Fibroblast of skin of left quadriceps (primary cell): ENCODE results near the gene NUDT5.
"Not testable (repeated sequence)": the region's sequence is repeated elsewhere in the genome, so short reads cannot be mapped to it uniquely, and the experiment has no call there.

ENCODE experiments used
- DNase-seq, 2 experiments: peaks; one replicate each; pipeline ENCODE4 v3.0.0-alpha.2; 2013; ENCODE audit warnings: low read depth in 2 of 2

Gene NUDT5

DNA sequence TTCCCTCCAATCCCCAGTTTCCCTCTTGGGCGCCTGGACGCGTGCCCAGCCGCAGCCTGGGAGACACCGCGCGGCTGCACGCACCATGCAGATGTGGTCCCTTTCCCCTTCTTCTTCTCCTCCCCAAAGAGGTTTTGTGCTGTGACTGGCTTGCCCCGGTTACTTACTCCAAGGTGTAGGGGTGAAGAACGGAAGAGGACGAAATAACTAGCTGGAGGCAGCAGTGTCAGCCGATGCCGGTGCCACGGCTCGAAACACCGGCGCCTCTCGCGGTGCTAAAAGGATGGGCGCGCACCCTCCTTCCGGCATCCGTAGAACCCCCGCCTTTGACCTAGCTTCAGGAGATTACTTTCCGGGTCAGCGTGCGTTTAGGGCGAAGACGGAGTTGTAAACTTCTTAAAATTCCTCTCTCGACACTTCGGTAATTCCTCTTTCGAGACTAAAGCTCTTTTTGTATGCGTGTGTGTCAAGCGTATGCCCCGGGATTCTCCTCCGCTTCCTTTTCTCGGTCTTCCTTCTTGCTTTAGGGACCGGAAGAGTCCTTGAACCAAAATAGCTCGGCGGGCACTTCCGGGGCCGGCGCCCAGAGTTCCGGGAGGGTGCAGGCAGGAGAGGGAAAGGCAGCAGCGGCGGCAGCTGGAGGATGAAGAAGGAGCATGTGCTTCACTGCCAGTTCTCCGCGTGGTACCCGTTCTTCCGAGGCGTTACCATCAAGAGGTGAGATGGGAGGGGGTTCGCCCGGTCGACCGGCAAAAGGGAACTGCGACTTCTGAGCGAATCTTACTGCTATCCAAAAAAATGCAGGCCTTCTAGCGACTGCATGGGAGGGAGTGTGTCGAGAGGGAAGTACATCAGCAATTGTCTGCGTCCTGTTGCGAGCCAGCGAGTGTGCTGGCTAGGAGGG, at the start of gene NUDT5, which contains the start of gene CDC123:
TSS of gene NUDT5 (minus strand) at position 289 of the 904 bp plus-strand sequence. CDS start 9,600 bp downstream, outside the sequence.
TSS of gene CDC123 (plus strand) at position 586 of the 904 bp plus-strand sequence. CDS start at position 644, 58 bp downstream.
- peak; percentile 74 to 78 for DNase-seq

DNA sequence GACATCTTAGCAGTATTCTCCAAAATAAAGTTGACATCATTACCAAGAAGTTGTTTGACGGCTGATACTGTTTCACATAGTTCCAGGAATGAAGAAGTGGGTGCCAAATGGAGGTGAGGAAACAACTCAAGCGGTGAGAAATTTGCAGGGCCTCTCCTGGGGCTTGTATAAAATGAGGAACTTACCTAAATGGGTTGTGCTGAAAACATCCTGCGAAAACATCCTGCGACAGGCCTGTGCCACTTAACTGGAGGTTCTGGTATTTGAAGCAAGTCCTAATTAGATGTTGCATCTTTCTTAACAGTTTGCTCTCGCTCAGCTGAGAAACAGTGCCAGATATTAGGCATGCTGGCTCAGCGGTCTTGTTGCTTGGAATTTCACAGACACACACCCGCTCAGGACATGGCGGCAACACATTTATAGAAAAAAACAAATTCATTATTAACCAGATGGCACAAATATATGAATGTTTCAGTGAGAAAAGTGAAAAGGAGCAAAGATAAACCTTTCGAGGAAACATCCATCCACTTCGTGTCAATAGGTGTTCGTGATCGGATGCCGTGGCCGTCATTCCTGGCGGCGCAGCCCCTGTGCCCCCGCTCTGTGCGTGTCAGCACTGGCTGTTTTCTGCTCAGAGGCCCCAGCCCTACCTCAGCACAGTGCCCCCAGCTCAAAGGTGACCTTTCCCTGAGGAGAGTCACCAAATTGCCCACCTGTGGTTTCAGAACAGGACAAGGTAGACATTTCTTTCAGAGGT, 48.4 kb upstream of the NUDT5 start:
- DNase-seq: no peak

DNA sequence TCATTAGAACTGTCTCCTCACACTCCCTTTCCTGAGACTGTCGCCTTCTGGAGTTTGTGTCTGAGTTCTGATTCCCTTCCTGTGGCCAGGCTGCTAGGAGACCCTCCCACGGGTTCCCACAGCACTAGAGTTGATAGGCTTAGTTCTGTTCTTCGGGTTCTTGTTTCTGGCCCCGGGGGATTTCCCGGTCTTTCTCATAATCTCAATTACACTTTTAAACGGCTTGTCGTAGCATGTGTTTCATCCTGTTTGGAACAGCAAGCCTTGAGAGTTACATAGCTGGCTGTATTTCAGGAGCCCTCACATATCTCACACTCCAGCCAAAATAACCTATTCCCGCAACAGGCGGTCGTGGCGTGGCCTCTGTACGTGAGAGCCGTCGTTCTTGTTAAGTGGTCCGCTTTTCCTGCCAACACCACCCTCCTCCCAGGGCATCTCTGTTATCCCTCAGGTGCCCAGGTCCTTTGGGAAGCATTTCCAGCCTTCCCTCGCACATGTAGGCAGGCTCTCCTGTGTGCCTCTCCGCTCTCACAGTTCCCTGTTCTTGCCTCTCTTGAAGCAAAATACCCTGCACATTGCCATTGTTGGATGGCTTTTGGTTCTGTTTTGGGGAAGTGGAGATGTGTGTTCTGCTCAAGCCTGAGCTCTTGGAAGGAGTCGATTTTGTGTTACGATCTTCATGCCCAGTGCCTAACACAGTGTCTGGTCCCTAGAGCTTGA, 46.3 kb upstream of the NUDT5 start:
- DNase-seq: no peak

DNA sequence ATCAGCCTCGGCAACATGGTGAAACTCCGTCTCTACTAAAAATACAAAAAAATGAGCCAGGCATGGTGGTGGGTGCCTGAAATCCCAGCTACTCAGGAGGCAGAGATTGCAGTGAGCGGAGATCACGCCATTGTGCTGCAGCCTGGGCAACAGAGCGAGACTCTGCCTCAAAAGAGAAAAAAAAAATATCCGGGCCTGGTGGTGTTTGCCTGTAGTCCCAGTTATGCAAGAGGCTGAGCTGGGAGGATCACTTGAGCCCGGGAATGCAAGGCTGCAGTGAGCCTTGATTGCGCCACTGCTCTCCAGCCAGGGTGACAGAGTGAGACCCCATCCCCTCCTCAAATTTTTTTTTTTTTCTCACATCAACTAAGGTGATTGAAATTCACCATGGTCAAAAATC, 43.1 kb upstream of the NUDT5 start:
- DNase-seq: no peak

DNA sequence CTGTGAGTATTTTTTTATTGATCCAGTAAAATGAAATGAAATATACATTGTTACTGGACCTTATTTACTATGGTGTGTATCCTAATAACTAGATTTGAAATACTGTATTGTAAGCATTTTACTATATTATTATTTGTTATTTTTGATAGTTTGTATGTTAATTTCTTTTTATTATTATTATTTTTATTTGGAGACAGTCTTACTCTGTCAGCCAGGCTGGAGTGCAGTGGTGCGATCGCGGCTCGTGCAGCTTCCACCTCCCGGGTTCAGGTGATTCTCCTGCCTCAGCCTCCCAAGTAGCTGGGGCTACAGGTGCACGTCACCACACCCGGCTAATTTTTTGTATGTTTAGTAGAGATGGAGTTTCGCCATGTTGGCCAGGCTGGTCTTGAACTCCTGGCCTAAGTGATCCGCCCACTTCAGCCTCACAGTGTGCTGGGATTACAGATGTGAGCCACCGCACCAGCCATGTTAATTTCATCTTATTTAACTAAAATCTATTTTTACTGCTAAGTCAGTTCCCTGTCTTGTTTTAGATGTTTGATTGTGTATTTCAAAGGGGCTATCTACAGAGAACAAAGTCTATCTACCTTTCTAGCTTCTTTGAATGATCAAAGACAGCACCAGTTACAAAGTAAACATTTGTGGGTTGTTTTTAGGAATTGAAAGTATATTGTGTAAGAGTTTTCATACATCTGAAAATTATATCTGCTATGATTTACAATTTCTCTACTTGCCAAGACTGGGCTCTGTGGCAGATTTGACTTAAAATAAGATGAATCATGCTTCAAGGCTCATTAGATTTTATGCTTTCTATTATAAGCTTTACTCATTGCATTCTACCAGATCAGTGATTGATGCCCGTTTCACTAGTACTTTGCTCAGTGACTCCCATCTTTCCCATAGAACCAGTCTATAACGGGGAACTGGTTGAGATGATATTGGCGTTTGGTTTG, 41.9 kb upstream of the NUDT5 start:
- no peak for DNase-seq

DNA sequence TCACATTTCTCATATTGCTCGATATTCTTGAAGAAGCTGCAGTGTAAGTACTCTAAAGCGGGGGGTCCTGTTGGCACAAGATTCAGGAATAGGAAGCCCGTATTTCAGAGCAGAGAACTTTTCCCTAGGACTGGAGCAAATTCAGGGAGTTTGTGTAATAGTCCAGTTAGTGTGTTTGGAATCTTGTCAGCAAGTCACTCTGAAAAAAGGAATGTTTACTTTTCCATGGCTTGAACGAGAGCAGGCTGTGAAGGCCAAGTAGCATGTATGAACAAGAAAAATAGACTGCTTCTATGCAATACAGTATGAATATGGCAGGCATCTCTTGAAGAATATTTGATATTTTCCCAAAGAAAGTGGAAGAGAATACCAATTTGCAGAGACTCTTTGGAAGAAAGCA, 40.1 kb upstream of the NUDT5 start:
- no peak for DNase-seq

DNA sequence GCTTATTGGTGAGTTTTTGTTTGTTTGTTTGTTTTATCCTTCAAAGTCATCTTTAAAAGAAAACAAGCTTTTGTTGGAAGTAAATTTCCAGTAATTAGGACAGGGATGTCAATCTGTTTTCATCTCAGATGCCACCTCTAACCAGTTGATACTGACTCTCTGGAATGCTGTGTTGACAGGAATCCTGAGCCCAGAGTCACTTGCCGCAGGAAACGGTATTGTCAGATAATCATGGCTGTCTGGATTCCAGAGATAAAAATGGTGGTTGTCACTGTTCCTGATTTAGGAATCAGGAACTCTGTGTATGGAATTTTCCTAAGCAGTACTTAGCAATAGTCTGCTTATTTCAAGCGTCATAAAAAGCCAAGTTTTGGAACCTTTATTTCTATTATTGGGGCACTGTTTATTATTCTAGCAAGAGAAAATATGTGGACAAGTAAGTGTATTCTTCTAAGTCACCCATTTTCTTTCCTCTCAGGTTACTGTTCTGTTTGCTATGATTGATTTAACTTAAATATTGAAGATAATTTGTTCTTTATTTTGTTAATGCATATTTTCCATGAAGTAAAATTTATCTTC, 39.5 kb upstream of the NUDT5 start:
- no peak for DNase-seq

DNA sequence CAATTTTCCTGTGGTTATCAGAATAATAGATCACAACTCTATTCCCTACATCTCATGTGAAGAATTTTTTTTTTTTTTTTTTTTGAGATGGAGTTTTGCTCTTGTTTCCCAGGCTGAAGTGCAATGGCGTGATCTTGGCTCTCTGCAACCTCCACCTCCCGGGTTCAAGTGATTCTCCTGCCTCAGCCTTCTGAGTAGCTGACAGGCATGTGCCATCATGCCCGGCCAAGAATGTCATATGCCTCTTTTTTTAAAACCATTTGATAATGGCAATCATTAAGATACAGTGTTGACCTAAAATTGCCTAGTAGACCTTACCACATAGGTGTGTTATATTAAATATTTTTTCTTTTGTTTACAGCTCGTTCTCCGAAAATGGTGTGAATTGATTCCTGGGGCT, 39.0 kb upstream of the NUDT5 start:
- DNase-seq: not testable (repeated sequence)

DNA sequence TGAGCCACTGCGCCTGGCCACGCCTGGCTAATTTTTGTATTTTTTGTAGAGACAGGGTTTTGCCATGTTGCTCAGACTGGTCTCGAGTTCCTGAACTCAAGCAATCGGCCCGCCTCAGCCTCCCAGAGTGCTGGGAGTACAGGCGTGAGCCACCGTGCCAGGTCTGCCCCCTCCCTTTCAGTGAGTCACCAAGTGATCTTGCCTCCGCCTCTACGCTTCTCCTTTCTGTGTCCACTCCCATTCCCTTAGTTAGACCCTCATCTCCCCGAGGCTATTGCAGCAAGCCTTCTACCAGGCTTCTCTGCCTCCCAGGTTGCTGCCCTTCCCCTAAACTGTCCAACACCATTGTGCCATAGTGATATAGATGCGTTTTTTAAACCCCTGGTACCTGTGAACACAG, 33.2 kb upstream of the NUDT5 start:
- no peak for DNase-seq

DNA sequence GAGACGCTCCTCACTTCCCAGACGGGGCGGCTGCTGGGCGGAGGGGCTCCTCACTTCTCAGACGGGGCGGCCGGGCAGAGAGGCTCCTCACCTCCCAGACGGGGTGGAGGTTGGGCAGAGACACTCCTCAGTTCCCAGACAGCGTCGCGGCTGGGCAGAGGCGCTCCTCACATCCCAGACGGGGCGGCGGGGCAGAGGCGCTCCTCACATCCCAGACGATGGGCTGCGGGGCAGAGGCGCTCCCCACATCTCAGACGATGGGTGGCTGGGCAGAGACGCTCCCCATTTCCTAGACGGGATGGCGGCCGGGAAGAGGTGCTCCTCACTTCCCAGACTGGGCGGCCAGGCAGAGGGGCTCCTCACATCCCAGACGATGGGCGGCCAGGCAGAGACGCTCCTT, 30.7 kb upstream of the NUDT5 start:
- not testable (repeated sequence) for DNase-seq

DNA sequence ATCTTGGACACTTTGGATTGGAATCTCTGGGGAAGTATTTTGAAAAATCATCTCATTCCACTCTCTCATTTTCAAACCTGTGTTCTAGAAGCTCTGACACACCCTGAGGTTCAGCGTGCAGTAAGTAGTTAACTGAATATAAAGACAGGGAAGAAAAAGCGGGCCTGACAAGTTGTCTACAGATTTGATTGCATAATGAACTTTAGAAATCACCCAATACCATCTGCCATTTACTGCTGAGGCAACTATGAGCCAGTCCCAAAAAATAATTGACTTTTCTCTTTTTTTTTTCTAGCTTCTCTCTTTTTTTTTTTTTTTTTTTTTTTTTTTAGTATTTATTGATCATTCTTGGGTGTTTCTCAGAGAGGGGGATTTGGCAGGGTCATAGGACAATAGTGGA, 29.8 kb upstream of the NUDT5 start:
- DNase-seq: no peak

DNA sequence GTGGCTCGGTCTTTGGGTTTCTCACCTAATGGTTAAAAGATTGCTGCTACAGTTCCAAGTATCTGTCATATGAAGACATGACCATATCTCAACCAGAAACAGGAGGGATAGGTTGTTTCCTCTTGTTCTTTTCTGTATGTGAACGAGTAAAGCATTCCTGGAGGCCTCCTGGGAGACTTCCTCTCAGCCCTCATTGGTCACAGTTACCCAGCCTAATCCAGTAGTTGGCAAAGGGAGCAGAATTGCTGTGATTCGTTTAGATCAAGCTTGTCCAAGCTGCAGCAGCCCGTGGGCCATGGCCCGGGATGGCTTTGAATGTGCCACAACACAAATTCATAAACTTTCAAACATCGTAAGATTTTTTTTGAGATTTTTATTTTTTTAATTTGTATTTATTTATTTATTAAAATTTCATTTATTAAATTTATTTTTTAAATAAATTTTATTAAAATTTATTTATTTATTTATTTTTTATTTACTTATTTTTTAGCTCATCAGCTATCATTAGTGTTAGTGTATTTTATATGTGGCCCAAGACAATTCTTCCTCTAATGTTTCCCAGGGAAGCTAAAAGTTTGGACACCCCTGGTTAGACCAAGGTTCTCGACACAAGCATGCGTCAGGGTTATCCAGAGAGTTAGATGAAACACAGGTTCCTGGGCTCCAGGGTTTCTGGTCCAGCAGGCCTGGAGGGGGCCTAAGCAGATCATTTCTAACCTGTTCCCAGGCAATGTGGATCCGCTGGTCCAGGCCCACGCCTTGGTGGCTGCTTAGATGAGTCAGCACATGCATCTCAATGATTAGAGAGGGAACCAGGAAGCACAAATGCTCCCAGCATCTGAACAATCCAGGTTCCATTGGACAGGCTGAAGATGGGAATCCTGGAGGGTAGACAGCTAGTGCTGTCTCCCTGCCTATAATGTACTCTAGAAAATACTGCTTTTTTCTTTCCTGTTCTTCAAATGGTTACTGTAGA, 25.9 kb upstream of the NUDT5 start:
- no peak for DNase-seq

DNA sequence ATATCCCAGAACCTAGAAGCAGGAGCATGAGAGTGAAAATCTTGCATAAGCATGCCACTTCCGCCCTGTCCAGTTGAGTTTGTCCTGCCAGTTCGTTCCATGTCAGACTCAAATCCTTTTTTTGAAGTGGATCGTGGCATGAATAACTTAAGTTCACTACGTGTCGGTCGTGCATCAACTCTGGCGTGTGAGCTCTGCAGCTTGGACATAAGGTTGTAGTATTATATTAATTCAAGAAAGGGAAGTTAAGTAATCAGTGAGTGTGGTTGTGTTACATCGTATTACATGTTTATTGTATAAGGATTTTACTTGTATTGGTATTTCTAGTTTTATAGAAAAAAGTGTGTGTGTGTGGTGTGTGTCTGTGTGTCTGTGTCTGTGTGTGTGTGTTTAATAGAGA, 23.3 kb upstream of the NUDT5 start:
- no peak for DNase-seq

DNA sequence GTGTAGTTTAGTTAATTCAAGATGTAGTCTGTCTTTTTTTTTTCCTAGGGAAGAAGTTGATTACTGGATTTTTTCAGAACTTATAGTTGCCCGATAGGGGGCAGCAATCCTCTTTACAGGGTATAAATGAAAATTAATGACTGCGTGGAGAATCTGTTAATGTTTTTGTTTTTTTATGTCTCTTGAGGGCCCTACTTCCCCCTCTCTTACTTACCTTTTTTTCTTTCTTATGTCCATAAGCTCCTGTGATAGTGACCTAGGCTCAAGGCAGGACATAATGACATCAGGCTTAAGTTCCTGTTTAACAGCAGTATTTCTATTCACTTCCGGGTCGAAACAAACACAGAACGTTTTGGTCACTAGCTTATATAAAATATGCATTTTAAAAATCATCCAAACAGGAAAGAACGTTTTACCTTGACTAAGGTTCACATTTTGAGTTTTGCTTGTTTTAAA, 19.1 kb upstream of the NUDT5 start:
- peak; percentile 55 to 65 for DNase-seq

DNA sequence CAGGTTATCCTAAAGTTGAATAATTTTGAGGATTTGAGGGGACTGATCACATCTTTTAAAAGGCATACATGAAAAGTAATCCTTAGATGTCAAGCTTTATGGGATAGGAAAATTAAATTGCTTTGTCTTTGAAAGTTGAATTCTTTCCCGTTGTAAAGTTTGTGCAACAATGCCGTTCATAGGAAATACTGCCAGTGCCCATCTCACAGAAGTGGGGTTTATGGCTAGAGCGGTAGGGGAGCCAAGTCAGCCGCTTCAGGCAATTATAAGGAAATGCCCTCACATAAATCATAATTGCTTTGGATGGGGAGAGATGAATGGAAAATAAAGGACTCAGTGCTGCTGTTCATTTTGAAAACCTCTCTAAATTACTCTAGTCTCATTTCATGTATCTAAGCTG, 18.4 kb upstream of the NUDT5 start:
- no peak for DNase-seq

DNA sequence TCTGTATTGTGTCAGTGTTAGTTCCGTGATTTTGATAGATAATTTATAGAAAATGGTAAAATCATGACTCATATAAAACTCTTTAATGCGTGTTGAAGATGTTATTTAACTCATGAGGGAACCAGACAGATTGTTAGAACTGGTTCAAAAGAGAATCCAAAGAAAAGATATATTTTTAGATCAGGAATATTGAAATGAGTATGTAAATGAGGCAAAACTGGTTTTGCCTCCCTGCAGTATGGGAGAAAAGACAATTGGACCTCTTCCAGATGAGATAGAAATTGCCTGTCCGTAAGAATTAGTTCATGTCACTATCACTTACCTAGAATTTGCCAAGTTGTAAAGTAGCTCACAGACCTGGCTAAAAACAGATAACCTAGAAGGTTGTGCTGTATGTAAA, 17.9 kb upstream of the NUDT5 start:
- DNase-seq: no peak

DNA sequence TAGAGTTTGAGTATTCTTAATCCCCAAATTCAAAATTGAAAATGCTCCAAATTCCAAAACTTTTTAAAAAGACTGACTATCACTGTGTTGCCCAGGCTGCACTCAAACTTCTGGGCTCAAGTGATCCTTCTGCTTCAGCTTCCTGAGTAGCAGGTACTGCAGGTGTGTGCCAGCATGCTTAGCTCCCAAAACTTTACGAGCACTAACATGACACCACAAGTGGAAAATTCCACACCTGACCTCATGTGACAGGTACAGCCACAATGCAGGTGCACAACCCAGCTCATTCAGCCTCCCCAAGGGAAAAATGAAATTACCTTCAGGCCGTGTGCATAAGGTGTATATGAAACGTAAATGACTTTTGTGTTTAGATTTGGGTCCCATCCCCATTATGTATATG, 16.8 kb upstream of the NUDT5 start:
- DNase-seq: no peak

DNA sequence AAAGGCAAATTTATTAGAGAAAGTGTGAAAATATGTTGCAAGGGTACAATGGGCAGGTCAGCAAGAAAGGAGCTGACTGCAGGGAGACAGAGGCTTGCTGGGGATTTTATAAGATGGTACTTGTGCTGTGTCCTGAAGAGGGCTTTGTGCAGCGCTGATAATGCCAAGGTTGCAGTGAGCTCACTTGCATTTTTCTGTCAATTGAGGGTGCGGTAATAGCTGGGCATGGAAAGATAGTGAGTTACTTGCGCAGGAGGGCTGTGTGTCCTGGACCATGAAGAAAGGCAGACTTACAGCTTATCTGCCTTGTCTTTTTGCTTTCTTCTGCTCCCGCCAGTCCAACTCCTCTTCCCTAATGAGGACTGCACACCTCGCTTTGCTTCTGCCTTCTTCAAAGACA, 12.8 kb upstream of the NUDT5 start:
- no peak for DNase-seq

DNA sequence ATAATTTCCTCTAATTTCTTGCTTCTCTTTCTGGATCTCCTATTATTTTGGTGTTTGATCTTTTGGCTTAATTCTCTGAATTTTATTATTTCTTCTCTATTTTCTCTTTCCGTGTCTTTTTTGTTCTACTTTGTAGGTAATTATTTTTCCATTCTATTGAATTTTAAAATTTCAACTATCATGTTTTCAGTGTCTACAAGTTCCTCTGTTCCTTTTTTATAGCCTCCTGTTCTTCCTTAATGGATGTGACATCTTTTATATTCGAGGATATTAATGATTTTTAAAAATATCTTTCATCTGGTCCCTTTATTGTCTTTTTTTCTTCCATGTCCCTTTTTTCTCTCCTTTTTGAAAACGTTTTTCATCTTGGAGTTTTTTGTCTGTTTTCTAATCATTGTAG, 11.4 kb upstream of the NUDT5 start:
- no peak for DNase-seq
